GM21528 (cell line): ENCODE measurements around the gene SMIM44.

Experiments used
- ATAC-seq: cut with Tn5 transposase; IDR thresholded peaks from one replicate; pipeline ENCODE4 v1.9.1; 2021; ENCODE audit warnings: mild to moderate bottlenecking, moderate library complexity; ENCODE audit not compliant: unreplicated experiment, low FRiP score

Gene SMIM44

DNA sequence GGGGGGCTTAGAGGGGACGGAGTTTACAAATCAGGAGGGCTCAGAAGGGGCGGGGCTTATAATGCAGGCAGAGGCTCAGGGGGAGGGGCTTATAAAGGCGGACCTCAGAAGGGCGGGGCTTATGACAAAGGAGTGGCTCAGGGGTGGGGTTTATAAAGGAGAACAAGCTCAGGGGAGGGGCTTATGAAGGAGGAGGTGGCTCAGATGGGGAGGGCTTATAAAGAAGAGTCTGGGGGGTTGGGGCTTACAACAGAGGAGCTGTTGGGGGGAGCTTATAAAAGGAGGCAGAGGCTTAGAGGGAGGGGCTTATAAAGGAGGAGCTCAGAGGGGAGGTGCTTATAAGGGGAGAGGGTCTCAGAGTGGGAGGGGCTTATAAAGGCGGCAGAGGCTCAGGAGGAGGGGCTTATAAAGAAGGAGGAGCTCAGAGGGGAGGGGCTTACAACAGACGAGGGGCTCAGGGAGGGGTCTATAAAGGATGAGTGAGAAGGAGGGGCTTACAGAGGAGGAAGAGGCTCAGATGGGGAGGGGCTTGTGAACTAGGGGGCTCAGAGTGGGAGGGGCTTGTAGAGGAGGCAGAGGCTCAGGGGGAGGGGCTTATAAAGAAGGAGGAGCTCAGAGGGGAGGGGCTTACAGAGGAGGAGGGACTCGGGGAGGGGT, 3.9 kb downstream of the SMIM44 start:
- ATAC-seq, result no peak

- ATAC-seq, result no peak
These were observed 4.6 kb downstream of the SMIM44 start for GRCh38 chr19:3478409-3479176.

- ATAC-seq, result no peak
These were observed 5.3 kb downstream of the SMIM44 start for GRCh38 chr19:3477951-3478350.

DNA sequence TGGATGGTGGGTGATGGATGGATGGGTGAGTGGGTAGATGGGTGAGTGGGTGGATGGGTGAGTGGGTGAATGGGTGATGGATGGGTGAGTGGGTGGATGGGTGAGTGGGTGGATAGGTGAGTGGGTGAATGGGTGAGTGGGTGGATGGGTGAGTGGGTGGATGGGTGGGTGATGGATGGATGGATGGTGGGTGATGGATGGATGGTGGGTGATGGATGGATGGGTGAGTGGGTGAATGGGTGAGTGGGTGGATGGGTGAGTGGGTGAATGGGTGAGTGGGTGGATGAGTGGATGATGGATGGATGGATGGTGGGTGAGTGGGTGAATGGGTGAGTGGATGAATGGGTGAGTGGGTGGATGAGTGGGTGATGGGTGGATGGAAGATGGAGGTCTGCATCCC, 5.7 kb downstream of the SMIM44 start:
- ATAC-seq, result no peak

GRCh38 chr19:3476830-3477229, 6.4 kb downstream of the SMIM44 start:
- no peak for ATAC-seq

DNA sequence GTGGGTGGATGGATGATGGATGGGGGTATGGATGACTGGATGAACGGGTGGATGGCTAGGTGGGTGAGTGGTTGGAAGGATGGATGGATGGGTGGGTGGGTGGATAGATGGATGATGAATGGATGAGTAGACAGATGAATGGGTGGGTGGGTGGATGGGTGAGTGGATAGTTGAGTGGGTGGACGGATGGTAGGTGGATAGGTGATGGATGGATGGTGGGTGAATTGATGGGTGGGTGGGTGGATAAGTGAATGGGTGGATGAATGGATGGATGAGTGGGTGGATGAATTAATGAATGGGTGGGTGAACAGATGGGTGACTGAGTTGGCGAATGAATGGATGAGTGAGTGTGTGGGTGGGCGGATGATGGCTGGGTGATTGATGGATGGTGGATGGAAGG, 7.8 kb downstream of the SMIM44 start:
- ATAC-seq, result no peak

GRCh38 chr19:3474614-3475013, 8.6 kb downstream of the SMIM44 start:
- no peak for ATAC-seq

GRCh38 chr19:3474010-3474409, 9.2 kb downstream of the SMIM44 start:
- ATAC-seq, result no peak

- ATAC-seq, result no peak
These were observed 11.1 kb downstream of the SMIM44 start for GRCh38 chr19:3471954-3472655.

GRCh38 chr19:3470500-3471128, 12.6 kb downstream of the SMIM44 start:
- ATAC-seq, result no peak

DNA sequence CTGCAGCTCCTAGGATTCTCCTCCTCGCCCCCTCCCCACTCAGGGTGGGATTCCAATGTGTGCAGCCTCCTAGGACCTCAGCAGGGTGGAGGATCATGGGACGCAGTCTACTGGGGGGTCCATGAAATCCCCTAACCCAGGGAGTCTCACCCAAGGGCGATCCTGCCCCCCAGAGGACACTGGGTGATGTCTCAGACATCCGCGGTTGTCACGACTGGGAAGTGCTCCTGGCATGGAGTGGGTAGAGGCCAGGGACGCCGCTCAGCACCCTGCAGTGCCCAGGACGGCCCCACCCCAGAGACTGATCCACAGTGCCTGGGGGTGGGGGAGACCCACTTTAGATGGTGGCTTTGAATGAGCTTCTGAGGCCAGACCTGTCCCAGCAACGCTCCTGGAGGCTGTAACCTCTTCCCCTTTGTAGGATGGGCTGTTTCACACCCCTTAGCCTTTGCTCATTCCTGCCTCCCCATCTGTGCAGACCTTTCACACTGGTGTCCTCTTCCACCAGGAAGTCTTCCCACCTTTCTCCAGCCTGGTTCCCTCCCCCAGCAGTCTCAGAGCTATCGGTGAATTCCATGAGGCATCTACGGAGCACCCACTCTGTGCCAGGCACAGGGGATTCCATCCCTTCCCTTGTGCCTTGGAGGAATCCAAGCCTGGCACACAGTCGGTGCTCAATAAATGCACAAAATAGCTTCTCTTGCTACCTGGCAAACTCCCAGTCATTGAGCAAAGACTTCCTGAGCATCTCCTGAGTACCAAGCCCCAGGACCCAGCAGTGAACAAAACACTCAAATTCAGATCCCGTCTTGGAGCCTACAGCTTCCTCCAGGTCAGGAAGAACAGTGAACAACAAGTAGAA, 13.4 kb downstream of the SMIM44 start:
- ATAC-seq, result no peak

GRCh38 chr19:3468211-3468610, 15.0 kb downstream of the SMIM44 start:
- ATAC-seq, result no peak

DNA sequence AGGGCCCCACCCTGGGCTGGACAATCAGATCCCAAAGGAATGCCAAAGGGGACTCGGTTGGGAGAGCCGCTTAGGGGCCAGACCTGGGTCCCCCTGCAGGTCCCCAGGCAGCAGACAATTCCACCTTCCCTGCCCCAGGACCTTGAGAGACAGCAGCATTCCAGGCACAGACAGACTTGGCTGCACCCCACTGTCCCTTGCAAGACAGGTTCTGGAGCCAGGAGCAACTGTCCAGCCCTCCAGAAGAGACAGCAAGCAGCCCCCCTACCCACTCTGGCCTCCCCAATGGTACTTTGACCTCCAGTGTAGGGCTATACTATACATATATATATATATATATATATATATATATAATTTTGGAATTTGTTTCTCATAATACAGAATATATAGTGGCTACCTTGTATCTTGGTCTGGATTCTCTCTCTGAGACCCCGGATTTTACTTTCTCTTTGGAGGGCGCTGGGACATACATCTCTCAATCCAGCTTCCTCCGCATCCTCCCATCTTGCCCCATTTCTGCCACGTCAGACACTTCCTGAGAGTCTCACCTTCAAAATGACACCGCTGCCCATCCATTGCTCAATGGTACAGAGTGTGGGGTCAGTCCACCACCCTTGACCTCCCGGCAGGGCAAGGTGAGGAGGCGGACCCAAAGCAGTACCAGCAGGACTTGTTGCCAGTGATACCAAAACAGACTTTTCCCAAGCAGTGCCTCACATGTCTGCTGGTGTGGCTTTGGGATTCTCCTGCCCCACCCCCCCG, 15.6 kb downstream of the SMIM44 start:
- no peak for ATAC-seq

GRCh38 chr19:3466635-3467034, 16.6 kb downstream of the SMIM44 start:
- ATAC-seq, result no peak

- ATAC-seq, result no peak
These were observed 17.7 kb downstream of the SMIM44 start for GRCh38 chr19:3465552-3465951.

- ATAC-seq, result no peak
These were observed 18.5 kb downstream of the SMIM44 start for GRCh38 chr19:3464587-3465235.

GRCh38 chr19:3463714-3464586, 19.3 kb downstream of the SMIM44 start:
- no peak for ATAC-seq
